WTC11 (cell line): Measurements from ENCODE around the gene EIF4G3. TPM values are rescaled to one million over a fixed set of nuclear protein-coding genes. Genes with fewer than 3 reads are reported as not detected.
"Not testable (repeated sequence)": the region's sequence is repeated elsewhere in the genome, so short reads cannot be mapped to it uniquely, and the experiment has no call there.

ENCODE experiments used
- ATAC-seq: fragments of 200-7000 bp; cut with Tn5 transposase; 2 replicates; pipeline ENCODE4 v1.10.0; 2021; ENCODE audit warnings: mild to moderate bottlenecking, moderate library complexity
- CTCF ChIA-PET: fragments of 300-600 bp; sonication (Branson Sonifier 250); formaldehyde crosslinking; loops from one replicate; lab custom pipeline; 2021; ENCODE audit warnings: antibody characterized with exemption; lab: Charles Lee
- POLR2A ChIA-PET: fragments of 350-600 bp; sonication (Branson Sonifier 250); formaldehyde crosslinking; loops from one replicate; lab custom pipeline; 2021; ENCODE audit warnings: antibody characterized with exemption; lab: Charles Lee
- DNase-seq: peaks from one replicate; pipeline ENCODE4 v3.0.0; 2021; ENCODE audit warnings: low spot score
- H3K27ac Mint-ChIP-seq: 2 replicates; pipeline ENCODE4 v1.8.0; 2021; ENCODE audit warnings: mixed read lengths
- H3K27me3 Mint-ChIP-seq: 2 replicates; pipeline ENCODE4 v1.8.0; 2021; ENCODE audit warnings: low read depth, mild to moderate bottlenecking, moderate library complexity, mixed read lengths
- H3K36me3 Mint-ChIP-seq: 2 replicates; pipeline ENCODE4 v1.8.0; 2021; ENCODE audit warnings: mixed read lengths
- H3K4me1 Mint-ChIP-seq: 2 replicates; pipeline ENCODE4 v1.8.0; 2022; ENCODE audit warnings: mixed read lengths
- H3K4me3 Mint-ChIP-seq: 2 replicates; pipeline ENCODE4 v1.8.0; 2021; ENCODE audit warnings: mild to moderate bottlenecking, moderate library complexity, mixed read lengths
- H3K9me3 Mint-ChIP-seq: 2 replicates; pipeline ENCODE4 v1.8.0; 2021; ENCODE audit warnings: mixed read lengths
- GABPB1 ChIP-seq: sonication (generic); formaldehyde crosslinking; IDR thresholded peaks from 2 replicates; pipeline ENCODE4 v1.8.1; 2023; ENCODE audit warnings: mild to moderate bottlenecking, missing genetic modification reagents
- GTF2I ChIP-seq: fragments of 250-450 bp; sonication (Bioruptor Pico); conservative IDR thresholded peaks from 2 replicates; pipeline ENCODE4 v1.4.0; 2021; ENCODE audit warnings: mild to moderate bottlenecking
- JAZF1 ChIP-seq: fragments of 250-450 bp; sonication (Bioruptor Pico); IDR thresholded peaks from 2 replicates; pipeline ENCODE4 v1.9.0; 2021; ENCODE audit warnings: moderate library complexity, mild to moderate bottlenecking, inconsistent platforms
- NFATC4 ChIP-seq: fragments of 250-450 bp; sonication (Bioruptor Pico); IDR thresholded peaks from 2 replicates; pipeline ENCODE4 v1.9.0; 2021; ENCODE audit warnings: mild to moderate bottlenecking
- ZNF263 ChIP-seq: sonication (generic); formaldehyde crosslinking; IDR thresholded peaks from 2 replicates; pipeline ENCODE4 v1.8.1; 2022; ENCODE audit warnings: low read depth, mild to moderate bottlenecking, moderate library complexity, missing genetic modification reagents
- total RNA-seq: library from RNA; stranded (reverse); gene quantifications from 3 replicates; pipeline ENCODE4 v1.2.3, GENCODE V29; 2021
- TF ChIP-seq, protein P1 (sequence below): sonication (generic); formaldehyde crosslinking; IDR thresholded peaks from 2 replicates; pipeline ENCODE4 v1.8.1; 2023; ENCODE audit warnings: mild to moderate bottlenecking, missing genetic modification reagents, borderline replicate concordance
- TF ChIP-seq, protein P2 (sequence below): sonication (generic); formaldehyde crosslinking; IDR thresholded peaks from 2 replicates; pipeline ENCODE4 v1.8.0; 2022; ENCODE audit warnings: mild to moderate bottlenecking, missing genetic modification reagents
- TF ChIP-seq, protein P3 (sequence below): sonication (generic); formaldehyde crosslinking; IDR thresholded peaks from 2 replicates; pipeline ENCODE4 v1.8.1; 2023; ENCODE audit warnings: mild to moderate bottlenecking, moderate library complexity, missing genetic modification reagents

EIF4G3 gene
- total RNA-seq, 1 experiment from 2014 or later, result 77.7 TPM

DNA sequence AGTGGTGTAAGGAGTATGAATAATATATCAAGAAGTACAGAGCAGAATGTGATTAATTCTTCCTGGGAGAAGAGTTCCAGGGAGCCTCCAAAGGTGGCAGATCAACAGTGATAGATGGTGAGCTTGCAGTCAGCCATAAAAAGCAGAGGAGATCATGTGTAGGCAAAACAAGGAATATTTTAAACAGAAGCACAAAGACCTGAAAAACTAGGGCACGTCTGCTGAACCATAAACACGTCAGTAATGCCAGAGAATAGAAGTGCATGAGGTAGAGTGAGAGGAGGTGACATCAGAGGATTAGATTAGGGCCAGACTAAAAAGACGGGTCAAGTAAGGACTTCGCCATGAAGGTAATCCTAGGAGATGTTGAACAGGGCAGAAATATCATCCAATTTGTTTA is 151.8 kb downstream of the EIF4G3 start (continued):
- TF ChIP-seq, protein P1, sequence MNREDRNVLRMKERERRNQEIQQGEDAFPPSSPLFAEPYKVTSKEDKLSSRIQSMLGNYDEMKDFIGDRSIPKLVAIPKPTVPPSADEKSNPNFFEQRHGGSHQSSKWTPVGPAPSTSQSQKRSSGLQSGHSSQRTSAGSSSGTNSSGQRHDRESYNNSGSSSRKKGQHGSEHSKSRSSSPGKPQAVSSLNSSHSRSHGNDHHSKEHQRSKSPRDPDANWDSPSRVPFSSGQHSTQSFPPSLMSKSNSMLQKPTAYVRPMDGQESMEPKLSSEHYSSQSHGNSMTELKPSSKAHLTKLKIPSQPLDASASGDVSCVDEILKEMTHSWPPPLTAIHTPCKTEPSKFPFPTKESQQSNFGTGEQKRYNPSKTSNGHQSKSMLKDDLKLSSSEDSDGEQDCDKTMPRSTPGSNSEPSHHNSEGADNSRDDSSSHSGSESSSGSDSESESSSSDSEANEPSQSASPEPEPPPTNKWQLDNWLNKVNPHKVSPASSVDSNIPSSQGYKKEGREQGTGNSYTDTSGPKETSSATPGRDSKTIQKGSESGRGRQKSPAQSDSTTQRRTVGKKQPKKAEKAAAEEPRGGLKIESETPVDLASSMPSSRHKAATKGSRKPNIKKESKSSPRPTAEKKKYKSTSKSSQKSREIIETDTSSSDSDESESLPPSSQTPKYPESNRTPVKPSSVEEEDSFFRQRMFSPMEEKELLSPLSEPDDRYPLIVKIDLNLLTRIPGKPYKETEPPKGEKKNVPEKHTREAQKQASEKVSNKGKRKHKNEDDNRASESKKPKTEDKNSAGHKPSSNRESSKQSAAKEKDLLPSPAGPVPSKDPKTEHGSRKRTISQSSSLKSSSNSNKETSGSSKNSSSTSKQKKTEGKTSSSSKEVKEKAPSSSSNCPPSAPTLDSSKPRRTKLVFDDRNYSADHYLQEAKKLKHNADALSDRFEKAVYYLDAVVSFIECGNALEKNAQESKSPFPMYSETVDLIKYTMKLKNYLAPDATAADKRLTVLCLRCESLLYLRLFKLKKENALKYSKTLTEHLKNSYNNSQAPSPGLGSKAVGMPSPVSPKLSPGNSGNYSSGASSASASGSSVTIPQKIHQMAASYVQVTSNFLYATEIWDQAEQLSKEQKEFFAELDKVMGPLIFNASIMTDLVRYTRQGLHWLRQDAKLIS (CRISPR knock-in tag), result no peak
- TF ChIP-seq, all 79 proteins: peak for 0

DNA sequence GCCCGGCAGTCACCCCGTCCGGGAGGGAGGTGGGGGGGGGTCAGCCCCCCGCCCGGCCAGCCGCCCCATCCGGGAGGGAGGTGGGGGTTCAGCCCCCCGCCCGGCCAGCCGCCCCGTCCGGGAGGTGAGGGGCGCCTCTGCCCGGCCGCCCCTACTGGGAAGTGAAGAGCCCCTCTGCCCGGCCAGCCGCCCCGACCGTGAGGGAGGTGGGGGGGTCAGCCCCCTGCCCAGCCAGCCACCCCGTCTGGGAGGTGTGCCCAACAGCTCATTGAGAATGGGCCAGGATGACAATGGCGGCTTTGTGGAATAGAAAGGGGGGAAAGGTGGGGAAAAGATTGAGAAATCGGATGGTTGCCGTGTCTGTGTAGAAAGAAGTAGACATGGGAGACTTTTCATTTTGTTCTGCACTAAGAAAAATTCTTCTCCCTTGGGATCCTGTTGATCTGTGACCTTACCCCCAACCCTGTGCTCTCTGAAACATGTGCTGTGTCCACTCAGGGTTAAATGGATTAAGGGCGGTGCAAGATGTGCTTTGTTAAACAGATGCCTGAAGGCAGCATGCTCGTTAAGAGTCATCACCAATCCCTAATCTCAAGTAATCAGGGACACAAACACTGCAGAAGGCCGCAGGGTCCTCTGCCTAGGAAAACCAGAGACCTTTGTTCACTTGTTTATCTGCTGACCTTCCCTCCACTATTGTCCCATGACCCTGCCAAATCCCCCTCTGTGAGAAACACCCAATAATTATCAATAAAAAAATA is 152.4 kb downstream of the EIF4G3 start:
- CTCF ChIA-PET, H3K4me1 Mint-ChIP-seq, ATAC-seq, POLR2A ChIA-PET, H3K27me3 Mint-ChIP-seq, DNase-seq, H3K4me3 Mint-ChIP-seq, H3K27ac Mint-ChIP-seq: not testable (repeated sequence)
- Mint-ChIP-seq H3K36me3 (peaks cover 22% of the 10 kb centered on the region), H3K9me3 (peaks cover 19% of the 10 kb centered on the region)

DNA sequence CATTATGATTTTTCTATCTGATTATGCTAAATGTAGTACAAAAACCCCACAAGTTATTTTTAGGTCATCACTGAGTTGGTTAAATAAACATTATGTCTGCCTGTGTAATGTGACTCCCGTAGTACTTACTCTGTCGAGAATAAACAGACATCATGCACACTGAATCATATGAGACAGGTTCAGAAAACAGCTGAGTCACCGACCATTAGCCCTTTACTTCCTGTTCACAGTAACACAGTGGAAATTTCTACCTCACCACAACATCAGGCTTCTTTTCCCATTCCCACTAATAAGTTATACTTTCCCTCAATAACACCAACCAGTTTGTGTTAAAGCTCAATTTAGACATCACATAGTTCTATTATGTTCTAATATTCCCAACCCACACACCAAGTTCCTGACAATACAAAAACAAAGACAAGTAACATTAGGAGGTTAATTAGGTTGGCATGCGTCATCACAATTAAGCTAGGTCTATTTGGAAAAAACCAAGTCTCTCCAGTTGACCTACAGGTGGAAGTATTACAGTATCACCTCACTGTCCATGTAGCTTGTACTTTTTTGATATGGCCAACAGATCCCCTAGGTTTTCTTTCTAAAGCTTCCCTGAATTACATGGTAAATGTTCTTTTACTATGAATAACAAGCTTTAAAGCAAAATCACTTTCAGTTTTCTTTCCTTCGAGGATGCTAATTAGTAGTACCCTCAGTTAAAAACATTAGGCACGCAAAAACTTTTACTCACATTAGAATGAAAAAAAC is 154.2 kb downstream of the EIF4G3 start:
- Mint-ChIP-seq H3K4me3 (no peak overlapping the region), H3K4me1 (peaks cover 8% of the 10 kb centered on the region), H3K27me3 (no peaks in the 10 kb centered on the region), H3K36me3 (peaks cover 22% of the 10 kb centered on the region), H3K9me3 (peaks cover 24% of the 10 kb centered on the region), H3K27ac (peak overlapping the region; percentile 86; the same call in 1 of the 2 replicates)
- no peak for ATAC-seq
- POLR2A ChIA-PET, result no interaction called here
- TF ChIP-seq GABPB1 (CRISPR knock-in tag), result 0 out of 2 replicates have a peak, but pooled peaks have one; percentile 25
- TF ChIP-seq, protein P2, sequence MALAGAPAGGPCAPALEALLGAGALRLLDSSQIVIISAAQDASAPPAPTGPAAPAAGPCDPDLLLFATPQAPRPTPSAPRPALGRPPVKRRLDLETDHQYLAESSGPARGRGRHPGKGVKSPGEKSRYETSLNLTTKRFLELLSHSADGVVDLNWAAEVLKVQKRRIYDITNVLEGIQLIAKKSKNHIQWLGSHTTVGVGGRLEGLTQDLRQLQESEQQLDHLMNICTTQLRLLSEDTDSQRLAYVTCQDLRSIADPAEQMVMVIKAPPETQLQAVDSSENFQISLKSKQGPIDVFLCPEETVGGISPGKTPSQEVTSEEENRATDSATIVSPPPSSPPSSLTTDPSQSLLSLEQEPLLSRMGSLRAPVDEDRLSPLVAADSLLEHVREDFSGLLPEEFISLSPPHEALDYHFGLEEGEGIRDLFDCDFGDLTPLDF (CRISPR knock-in tag), result no peak
- TF ChIP-seq, all 79 proteins: peak for 1
- no peak for DNase-seq
- CTCF ChIA-PET, result interaction anchor here (0.7 kb wide), 1 partner anchor 26 kb away, joined by 3 read pairs; no protein-coding TSS in a partner anchor

DNA sequence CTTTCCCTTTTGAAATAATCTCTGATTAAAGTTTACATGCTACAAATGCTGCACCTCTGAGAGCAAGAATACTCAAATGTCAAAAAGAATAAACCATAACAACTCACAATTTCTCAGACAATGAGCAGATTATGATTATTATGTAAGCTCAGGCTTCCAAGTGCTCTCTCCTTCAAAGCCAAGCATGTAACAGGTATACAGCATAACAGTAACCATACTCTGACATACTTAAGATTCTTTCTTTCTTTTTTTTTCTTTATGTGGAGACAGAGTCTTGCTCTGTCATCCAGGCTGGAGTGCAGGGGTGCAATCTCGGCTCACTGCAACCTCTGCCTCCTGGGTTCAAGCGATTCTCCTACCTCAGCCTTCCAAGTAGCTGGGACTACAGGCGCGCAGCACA is 155.4 kb downstream of the EIF4G3 start:
- H3K27ac Mint-ChIP-seq, result no peak overlapping the region
- peaks cover 21% of the 10 kb centered on the region for H3K36me3 Mint-ChIP-seq
- no peak for TF ChIP-seq GTF2I (CRISPR knock-in tag)
- TF ChIP-seq, protein P3, sequence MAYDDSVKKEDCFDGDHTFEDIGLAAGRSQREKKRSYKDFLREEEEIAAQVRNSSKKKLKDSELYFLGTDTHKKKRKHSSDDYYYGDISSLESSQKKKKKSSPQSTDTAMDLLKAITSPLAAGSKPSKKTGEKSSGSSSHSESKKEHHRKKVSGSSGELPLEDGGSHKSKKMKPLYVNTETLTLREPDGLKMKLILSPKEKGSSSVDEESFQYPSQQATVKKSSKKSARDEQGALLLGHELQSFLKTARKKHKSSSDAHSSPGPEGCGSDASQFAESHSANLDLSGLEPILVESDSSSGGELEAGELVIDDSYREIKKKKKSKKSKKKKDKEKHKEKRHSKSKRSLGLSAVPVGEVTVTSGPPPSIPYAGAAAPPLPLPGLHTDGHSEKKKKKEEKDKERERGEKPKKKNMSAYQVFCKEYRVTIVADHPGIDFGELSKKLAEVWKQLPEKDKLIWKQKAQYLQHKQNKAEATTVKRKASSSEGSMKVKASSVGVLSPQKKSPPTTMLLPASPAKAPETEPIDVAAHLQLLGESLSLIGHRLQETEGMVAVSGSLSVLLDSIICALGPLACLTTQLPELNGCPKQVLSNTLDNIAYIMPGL (CRISPR knock-in tag), result no peak
- no peak for TF ChIP-seq JAZF1 (CRISPR knock-in tag)
- TF ChIP-seq NFATC4, result no peak
- TF ChIP-seq ZNF263, result no peak
- no peak overlapping the region for H3K4me3 Mint-ChIP-seq
- DNase-seq, result no peak
- peaks cover 24% of the 10 kb centered on the region for H3K9me3 Mint-ChIP-seq
- POLR2A ChIA-PET, result no interaction called here
- peaks cover 15% of the 10 kb centered on the region for H3K4me1 Mint-ChIP-seq
- no peak for ATAC-seq
- H3K27me3 Mint-ChIP-seq, result no peaks in the 10 kb centered on the region
- CTCF ChIA-PET, result no interaction called here
